IMR-90 (cell line): ENCODE results near the gene RIPOR3. TPM values are rescaled to one million over a fixed set of nuclear protein-coding genes. Genes with fewer than 3 reads are reported as not detected.

Source experiments
- ATAC-seq: fragments of 200-7000 bp; cut with Tn5 transposase; 2 replicates; pipeline ENCODE4 v1.9.1; 2020; ENCODE audit warnings: low read depth, mild to moderate bottlenecking, moderate library complexity
- BruUV-seq: library from RNA; stranded (reverse); fragments of 400-500 nt; replicated peaks from 2 replicates; lab custom pipeline; 2021; lab: Mats Ljungman, UMichigan
- CTCF ChIA-PET: fragments of 300-600 bp; formaldehyde crosslinking; extraction: SDS; loops from one replicate; lab custom pipeline; 2021; ENCODE audit warnings: antibody characterized with exemption; lab: Yijun Ruan, JAX
- POLR2A ChIA-PET: fragments of 300-600 bp; sonication (Branson Sonifier 250); formaldehyde crosslinking; loops from one replicate; lab custom pipeline; 2022; ENCODE audit warnings: antibody characterized with exemption; ENCODE audit not compliant: unreplicated experiment; lab: Charles Lee
- DNase-seq: peaks from one replicate; pipeline ENCODE4 v3.0.0; 2013
- H2AFZ ChIP-seq: replicated peaks from 2 replicates; pipeline ENCODE3; 2013; ENCODE audit warnings: low read length, mild to moderate bottlenecking; ENCODE audit not compliant: poor library complexity
- H2AK5ac ChIP-seq: 2 replicates; pipeline ENCODE4 v1.6.1; 2013; ENCODE audit warnings: low read depth, low read length, inconsistent platforms
- H2AK9ac ChIP-seq: replicated peaks from 2 replicates; pipeline ENCODE3; 2013; ENCODE audit warnings: mild to moderate bottlenecking, low read depth, low read length, moderate library complexity; ENCODE audit not compliant: poor library complexity
- H2BK120ac ChIP-seq: 2 replicates; pipeline ENCODE4 v1.6.1; 2013; ENCODE audit warnings: low read depth, low read length, inconsistent platforms
- H2BK15ac ChIP-seq: 3 replicates; pipeline ENCODE4 v1.6.1; 2013; ENCODE audit warnings: low read depth, low read length, inconsistent platforms
- H2BK20ac ChIP-seq: 2 replicates; pipeline ENCODE4 v1.6.1; 2013; ENCODE audit warnings: low read depth, mild to moderate bottlenecking, inconsistent platforms, low read length, moderate library complexity
- H2BK5ac ChIP-seq: 2 replicates; pipeline ENCODE4 v1.6.1; 2013; ENCODE audit warnings: mild to moderate bottlenecking, low read depth, low read length, inconsistent platforms; ENCODE audit not compliant: poor library complexity, severe bottlenecking
- H3K14ac ChIP-seq: replicated peaks from 2 replicates; pipeline ENCODE4 v1.6.1; 2013; ENCODE audit warnings: low read depth, low read length, inconsistent platforms
- H3K18ac ChIP-seq: 2 replicates; pipeline ENCODE4 v1.6.1; 2013; ENCODE audit warnings: low read depth, low read length, control low read depth
- H3K23ac ChIP-seq: 2 replicates; pipeline ENCODE4 v1.6.1; 2013; ENCODE audit warnings: low read depth, low read length, inconsistent platforms
- H3K27ac ChIP-seq: 2 replicates; pipeline ENCODE4 v1.5.1; 2013; ENCODE audit warnings: mild to moderate bottlenecking, control low read depth, low read length; ENCODE audit not compliant: insufficient read depth
- H3K27me3 ChIP-seq: 2 replicates; pipeline ENCODE4 v1.6.1; 2013; ENCODE audit warnings: low read length; ENCODE audit not compliant: control insufficient read depth, insufficient read depth
- H3K36me3 ChIP-seq: 2 replicates; pipeline ENCODE4 v1.6.1; 2013; ENCODE audit warnings: low read length, mixed read lengths; ENCODE audit not compliant: control insufficient read depth, insufficient read depth
- H3K4ac ChIP-seq: 2 replicates; pipeline ENCODE4 v1.6.1; 2013; ENCODE audit warnings: low read depth, low read length, inconsistent platforms
- H3K4me1 ChIP-seq: 2 replicates; pipeline ENCODE4 v1.6.1; 2013; ENCODE audit warnings: low read length, mixed read lengths; ENCODE audit not compliant: control insufficient read depth, insufficient read depth
- H3K4me2 ChIP-seq: 2 replicates; pipeline ENCODE4 v1.6.1; 2013; ENCODE audit warnings: low read depth, mild to moderate bottlenecking, control low read depth, low read length, moderate library complexity
- H3K4me3 ChIP-seq: 2 replicates; pipeline ENCODE4 v1.5.1; 2013; ENCODE audit warnings: low read depth, mild to moderate bottlenecking, control low read depth, low read length, moderate library complexity; ENCODE audit not compliant: insufficient read depth
- H3K56ac ChIP-seq: 2 replicates; pipeline ENCODE4 v1.6.1; 2013; ENCODE audit warnings: low read length, inconsistent platforms; ENCODE audit not compliant: insufficient read depth; ENCODE audit errors: extremely low read depth
- H3K79me1 ChIP-seq, 2 experiments: 2 replicates each; pipeline ENCODE4 v1.6.1; 2013; ENCODE audit warnings: low read length in 2 of 2, inconsistent platforms in 1 of 2, low read depth in 1 of 2
- H3K9ac ChIP-seq: 2 replicates; pipeline ENCODE4 v1.6.1; 2013; ENCODE audit warnings: low read depth, low read length, control low read depth
- H3K9me1 ChIP-seq: 2 replicates; pipeline ENCODE4 v1.6.1; 2013; ENCODE audit warnings: low read length, inconsistent platforms; ENCODE audit not compliant: insufficient read depth
- H3K9me3 ChIP-seq: 2 replicates; pipeline ENCODE4 v1.6.1; 2013; ENCODE audit warnings: low read length; ENCODE audit not compliant: control insufficient read depth, insufficient read depth
- H4K20me1 ChIP-seq: 2 replicates; pipeline ENCODE4 v1.6.1; 2013; ENCODE audit warnings: low read length, inconsistent platforms; ENCODE audit not compliant: insufficient read depth
- H4K5ac ChIP-seq: 2 replicates; pipeline ENCODE4 v1.6.1; 2013; ENCODE audit warnings: mild to moderate bottlenecking, low read depth, low read length, control low read depth
- H4K8ac ChIP-seq, 2 experiments: 2 replicates each; pipeline ENCODE4 v1.6.1; 2013; ENCODE audit warnings: low read depth in 2 of 2, low read length in 2 of 2, control low read depth in 1 of 2, inconsistent platforms in 1 of 2
- H4K91ac ChIP-seq: 2 replicates; pipeline ENCODE4 v1.6.1; 2013; ENCODE audit warnings: low read depth, low read length, inconsistent platforms; ENCODE audit not compliant: insufficient read depth
- BHLHE40 ChIP-seq: fragments of 150-350 bp; IDR thresholded peaks from 2 replicates; pipeline ENCODE4 v1.6.1; 2016; ENCODE audit warnings: mild to moderate bottlenecking, low read depth, low read length
- CEBPB ChIP-seq: IDR thresholded peaks from 2 replicates; pipeline ENCODE4 v1.6.1; 2012; ENCODE audit warnings: low read depth, low read length, improper control_type of control experiment
- CHD1 ChIP-seq: IDR thresholded peaks from 2 replicates; pipeline ENCODE4 v1.6.1; 2012; ENCODE audit warnings: low read depth, low read length, improper control_type of control experiment
- FOS ChIP-seq: fragments of 150-350 bp; IDR thresholded peaks from 2 replicates; pipeline ENCODE4 v1.6.1; 2016; ENCODE audit warnings: low read depth, low read length
- MAFK ChIP-seq: IDR thresholded peaks from 2 replicates; pipeline ENCODE4 v1.6.1; 2012; ENCODE audit warnings: low read depth, low read length, improper control_type of control experiment
- MAZ ChIP-seq: IDR thresholded peaks from 2 replicates; pipeline ENCODE4 v1.6.1; 2012; ENCODE audit warnings: low read depth, mild to moderate bottlenecking, low read length, improper control_type of control experiment, moderate library complexity, borderline replicate concordance
- MXI1 ChIP-seq: IDR thresholded peaks from 2 replicates; pipeline ENCODE4 v1.6.1; 2012; ENCODE audit warnings: low read depth, mild to moderate bottlenecking, low read length, moderate library complexity, borderline replicate concordance
- NFE2L2 ChIP-seq: fragments of 150-350 bp; IDR thresholded peaks from 2 replicates; pipeline ENCODE4 v1.6.1; 2016; ENCODE audit warnings: low read depth, mild to moderate bottlenecking, low read length
- RAD21 ChIP-seq: IDR thresholded peaks from 2 replicates; pipeline ENCODE4 v1.6.1; 2012; ENCODE audit warnings: low read length, improper control_type of control experiment
- RCOR1 ChIP-seq: IDR thresholded peaks from 2 replicates; pipeline ENCODE4 v1.6.1; 2012; ENCODE audit warnings: mild to moderate bottlenecking, low read length, improper control_type of control experiment; ENCODE audit not compliant: insufficient replicate concordance
- RFX5 ChIP-seq: IDR thresholded peaks from 2 replicates; pipeline ENCODE4 v1.8.0; 2012; ENCODE audit warnings: low read depth, mild to moderate bottlenecking, low read length, moderate library complexity
- SMC3 ChIP-seq: fragments of 150-350 bp; IDR thresholded peaks from 2 replicates; pipeline ENCODE4 v1.6.1; 2016; ENCODE audit warnings: low read depth, mild to moderate bottlenecking, antibody characterized with exemption, low read length, moderate library complexity
- WGBS, 2 experiments: methylation state at CpG; one replicate each; pipeline versions ENCODE4 v1.1.5 to v1.1.7; 2013; ENCODE audit warnings: missing lambda C conversion rate in 2 of 2; ENCODE audit not compliant: insufficient read length in 1 of 2; ENCODE audit errors: extremely low coverage in 2 of 2; 5-methylcytosine and 5-hydroxymethylcytosine counted together
- dilution Hi-C: fragments of 300-500 bp; cut with HindIII; formaldehyde crosslinking; loops from one replicate; pipeline ENCODE4 v1.14.3; 2018; ENCODE audit warnings: low sequenced_read_pairs; ENCODE audit not compliant: unreplicated experiment
- in situ Hi-C: fragments of 300-500 bp; cut with MboI; formaldehyde crosslinking; loops from 3 replicates; pipeline ENCODE4 v1.14.3; 2019; ENCODE audit warnings: low sequenced_read_pairs, inconsistent platforms, mixed read lengths
- intact Hi-C: fragments of 100-400 bp; cut with micrococcal nuclease; formaldehyde crosslinking; loops from 2 replicates; pipeline ENCODE4 v1.10.0; 2022
- polyA plus RNA-seq, 3 experiments: library from polyadenylated mRNA; depleted of rRNA; stranded (reverse); fragments of >200 nt; gene quantifications; 2 replicates each; pipeline ENCODE4 v1.2.3, GENCODE V29; 2012; ENCODE audit warnings: low replicate concordance in 1 of 3
- total RNA-seq: library from RNA; depleted of rRNA; stranded (reverse); fragments of >200 nt; gene quantifications from 2 replicates; pipeline ENCODE4 v1.2.3, GENCODE V29; 2012
- TF ChIP-seq, protein P1 (sequence below): fragments of 150-350 bp; IDR thresholded peaks from 2 replicates; pipeline ENCODE4 v1.6.1; 2017; ENCODE audit warnings: mild to moderate bottlenecking, antibody characterized with exemption, low read length, low read depth
- TF ChIP-seq, protein P2 (sequence below): fragments of 150-350 bp; IDR thresholded peaks from 2 replicates; pipeline ENCODE4 v1.6.1; 2016; ENCODE audit warnings: low read depth, mild to moderate bottlenecking, low read length, moderate library complexity, borderline replicate concordance
- TF ChIP-seq, protein P3 (sequence below): conservative IDR thresholded peaks from 2 replicates; pipeline ENCODE4 v1.5.1; 2012; ENCODE audit warnings: mild to moderate bottlenecking, low read depth, low read length, improper control_type of control experiment

The RIPOR3 gene
- total and polyA plus RNA-seq, 2 of the 4 experiments (the other 2 are of a cell fraction), result 0.54 to 1.7 TPM

DNA sequence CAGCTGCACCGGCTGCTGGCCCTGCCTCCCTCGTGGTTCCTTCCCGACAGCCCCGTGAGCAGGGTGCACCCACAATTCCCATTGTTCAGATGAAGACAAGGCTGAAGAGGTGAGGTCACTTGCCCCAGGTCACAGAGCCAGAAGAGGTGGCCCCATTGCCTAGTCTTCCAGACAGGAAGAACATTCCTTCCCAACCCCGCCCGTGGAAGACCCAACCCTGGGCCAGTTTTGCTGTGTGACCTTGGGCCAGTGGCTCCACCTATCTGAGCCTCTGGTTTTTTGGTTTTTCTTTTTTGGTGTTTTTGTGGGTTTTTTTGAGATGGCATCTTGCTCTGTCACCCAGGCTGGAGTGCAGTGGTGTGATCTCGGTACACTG lies 61.7 kb downstream of the RIPOR3 start:
- in situ Hi-C loops (loop anchor here (5.0 kb wide), 1 partner anchor 113 kb away; no protein-coding TSS in a partner anchor), dilution Hi-C loops (no loop called here), intact Hi-C loops (no loop called here)
- Histone ChIP-seq H3K23ac (no peak overlapping the region), H4K5ac (no peak overlapping the region), H3K27me3 (no peaks in the 10 kb centered on the region), H2AK5ac (peak overlapping the region; percentile 74; the same call in 1 of the 2 replicates), H3K9ac (no peak overlapping the region), H2BK15ac (no peak overlapping the region), H4K8ac (no peak overlapping the region), H3K4me3 (no peak overlapping the region), H3K79me1 (peaks cover 4 to 30% of the 10 kb centered on the region in 2 experiments; a peak in 3 of 4 replicates), H2AFZ (no peak overlapping the region), H2BK20ac (no peak overlapping the region), H4K20me1 (no peaks in the 10 kb centered on the region), H3K27ac (no peak overlapping the region), H3K9me1 (peaks cover 4% of the 10 kb centered on the region), H3K4me2 (no peak overlapping the region), H3K9me3 (no peaks in the 10 kb centered on the region), H3K36me3 (no peaks in the 10 kb centered on the region), H2BK5ac (no peak overlapping the region), H3K4ac (no peak overlapping the region), H4K91ac (no peak overlapping the region), H3K18ac (no peak overlapping the region), H3K14ac (no peak overlapping the region), H3K4me1 (peaks cover 7% of the 10 kb centered on the region; the same call in 1 of the 2 replicates), H3K56ac (no peak overlapping the region), H2AK9ac (no peak overlapping the region), H2BK120ac (peak overlapping the region; percentile 29; the same call in 1 of the 2 replicates)
- no CpG with 5 or more reads among the region's 7 CpGs for WGBS, 2 experiments
- CTCF ChIA-PET, result no interaction called here
- DNase-seq (no peak), ATAC-seq (no peak)
- POLR2A ChIA-PET, result no interaction called here
- TF ChIP-seq, protein P1, sequence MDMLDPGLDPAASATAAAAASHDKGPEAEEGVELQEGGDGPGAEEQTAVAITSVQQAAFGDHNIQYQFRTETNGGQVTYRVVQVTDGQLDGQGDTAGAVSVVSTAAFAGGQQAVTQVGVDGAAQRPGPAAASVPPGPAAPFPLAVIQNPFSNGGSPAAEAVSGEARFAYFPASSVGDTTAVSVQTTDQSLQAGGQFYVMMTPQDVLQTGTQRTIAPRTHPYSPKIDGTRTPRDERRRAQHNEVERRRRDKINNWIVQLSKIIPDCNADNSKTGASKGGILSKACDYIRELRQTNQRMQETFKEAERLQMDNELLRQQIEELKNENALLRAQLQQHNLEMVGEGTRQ, result no peak
- TF ChIP-seq MAZ, result no peak
- TF ChIP-seq, protein P2, sequence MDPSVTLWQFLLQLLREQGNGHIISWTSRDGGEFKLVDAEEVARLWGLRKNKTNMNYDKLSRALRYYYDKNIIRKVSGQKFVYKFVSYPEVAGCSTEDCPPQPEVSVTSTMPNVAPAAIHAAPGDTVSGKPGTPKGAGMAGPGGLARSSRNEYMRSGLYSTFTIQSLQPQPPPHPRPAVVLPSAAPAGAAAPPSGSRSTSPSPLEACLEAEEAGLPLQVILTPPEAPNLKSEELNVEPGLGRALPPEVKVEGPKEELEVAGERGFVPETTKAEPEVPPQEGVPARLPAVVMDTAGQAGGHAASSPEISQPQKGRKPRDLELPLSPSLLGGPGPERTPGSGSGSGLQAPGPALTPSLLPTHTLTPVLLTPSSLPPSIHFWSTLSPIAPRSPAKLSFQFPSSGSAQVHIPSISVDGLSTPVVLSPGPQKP, result no peak
- TF ChIP-seq CHD1, result no peak
- no peak for TF ChIP-seq CEBPB
- no peak for TF ChIP-seq MXI1
- no peak for TF ChIP-seq BHLHE40
- TF ChIP-seq RAD21, result no peak
- TF ChIP-seq, protein P3, sequence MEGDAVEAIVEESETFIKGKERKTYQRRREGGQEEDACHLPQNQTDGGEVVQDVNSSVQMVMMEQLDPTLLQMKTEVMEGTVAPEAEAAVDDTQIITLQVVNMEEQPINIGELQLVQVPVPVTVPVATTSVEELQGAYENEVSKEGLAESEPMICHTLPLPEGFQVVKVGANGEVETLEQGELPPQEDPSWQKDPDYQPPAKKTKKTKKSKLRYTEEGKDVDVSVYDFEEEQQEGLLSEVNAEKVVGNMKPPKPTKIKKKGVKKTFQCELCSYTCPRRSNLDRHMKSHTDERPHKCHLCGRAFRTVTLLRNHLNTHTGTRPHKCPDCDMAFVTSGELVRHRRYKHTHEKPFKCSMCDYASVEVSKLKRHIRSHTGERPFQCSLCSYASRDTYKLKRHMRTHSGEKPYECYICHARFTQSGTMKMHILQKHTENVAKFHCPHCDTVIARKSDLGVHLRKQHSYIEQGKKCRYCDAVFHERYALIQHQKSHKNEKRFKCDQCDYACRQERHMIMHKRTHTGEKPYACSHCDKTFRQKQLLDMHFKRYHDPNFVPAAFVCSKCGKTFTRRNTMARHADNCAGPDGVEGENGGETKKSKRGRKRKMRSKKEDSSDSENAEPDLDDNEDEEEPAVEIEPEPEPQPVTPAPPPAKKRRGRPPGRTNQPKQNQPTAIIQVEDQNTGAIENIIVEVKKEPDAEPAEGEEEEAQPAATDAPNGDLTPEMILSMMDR, result no peak
- no peak for TF ChIP-seq RCOR1
- TF ChIP-seq MAFK, result no peak
- no peak for TF ChIP-seq NFE2L2
- TF ChIP-seq RFX5, result no peak
- no peak for TF ChIP-seq SMC3
- TF ChIP-seq FOS, result no peak
- no TSS peak for BruUV-seq
